Fibroblast of lung (primary cell): ENCODE results near the gene GNA12. TPM values are rescaled to one million over a fixed set of nuclear protein-coding genes. Genes with fewer than 3 reads are reported as not detected.

Experiments used
- DNase-seq, 2 donors: peaks; one replicate each; pipeline versions ENCODE4 v3.0.0 to v3.0.0-alpha.2; 2010; ENCODE audit warnings: low read depth in 2 of 2
- H2AFZ ChIP-seq: 2 replicates; pipeline ENCODE4 v1.5.1; 2012; ENCODE audit warnings: low read length, control low read depth, inconsistent platforms
- H3K27ac ChIP-seq: 2 replicates; pipeline ENCODE4 v1.5.1; 2011; ENCODE audit warnings: low read length, control low read depth; ENCODE audit not compliant: insufficient read depth
- H3K27me3 ChIP-seq: 2 replicates; pipeline ENCODE4 v1.5.1; 2011; ENCODE audit warnings: mild to moderate bottlenecking, low read length; ENCODE audit not compliant: control insufficient read depth, insufficient read depth
- H3K36me3 ChIP-seq: 2 replicates; pipeline ENCODE4 v1.5.1; 2011; ENCODE audit warnings: low read length; ENCODE audit not compliant: control insufficient read depth, insufficient read depth
- H3K4me1 ChIP-seq: 2 replicates; pipeline ENCODE4 v1.5.1; 2011; ENCODE audit warnings: low read length; ENCODE audit not compliant: control insufficient read depth, insufficient read depth; ENCODE audit errors: extremely low read depth
- H3K4me2 ChIP-seq: 2 replicates; pipeline ENCODE4 v1.5.1; 2011; ENCODE audit warnings: low read length, control low read depth; ENCODE audit not compliant: insufficient read depth; ENCODE audit errors: extremely low read depth
- H3K4me3 ChIP-seq, 4 experiments: fragments of 200-600 bp in 1 of 4; sonication (generic) in 1 of 4; replicated peaks in 1 of 4; 2 replicates each; pipeline ENCODE4 v1.5.1; 2011 to 2016; ENCODE audit warnings: low read length in 4 of 4, low read depth in 3 of 4, mild to moderate bottlenecking in 3 of 4, control low read depth in 2 of 4, inconsistent platforms in 1 of 4, mixed read lengths in 1 of 4; ENCODE audit not compliant: insufficient read depth in 1 of 4; ENCODE audit errors: control extremely low read depth in 1 of 4
- H3K79me2 ChIP-seq: 2 replicates; pipeline ENCODE4 v1.5.1; 2012; ENCODE audit warnings: mild to moderate bottlenecking, low read length, inconsistent platforms; ENCODE audit not compliant: control insufficient read depth, insufficient read depth
- H3K9ac ChIP-seq: 2 replicates; pipeline ENCODE4 v1.5.1; 2011; ENCODE audit warnings: mild to moderate bottlenecking, low read length, control low read depth; ENCODE audit not compliant: insufficient read depth
- H3K9me3 ChIP-seq: 2 replicates; pipeline ENCODE4 v1.5.1; 2012; ENCODE audit warnings: low read depth, low read length; ENCODE audit not compliant: control insufficient read depth, insufficient read depth
- H4K20me1 ChIP-seq: 2 replicates; pipeline ENCODE4 v1.5.1; 2011; ENCODE audit warnings: low read length; ENCODE audit not compliant: control insufficient read depth, insufficient read depth; ENCODE audit errors: extremely low read depth
- CTCF ChIP-seq, 2 donors: IDR thresholded peaks in 1 of 2; conservative IDR thresholded peaks in 1 of 2; 1 replicate in 1 of 2; 2 replicates in 1 of 2; pipeline ENCODE4 v1.5.1; 2011 to 2012; ENCODE audit warnings: low read length in 2 of 2, control low read depth in 1 of 2, inconsistent platforms in 1 of 2, low read depth in 1 of 2, mild to moderate bottlenecking in 1 of 2
- EZH2 ChIP-seq: IDR thresholded peaks from 2 replicates; pipeline ENCODE4 v1.5.1; 2012; ENCODE audit warnings: low read length, control low read depth, mild to moderate bottlenecking; ENCODE audit errors: missing control alignments
- polyA plus RNA-seq, 2 donors: library from polyadenylated mRNA; depleted of rRNA in 1 of 2; stranded (reverse) in 1 of 2; unstranded in 1 of 2; fragments of >200 nt; gene quantifications; 2 replicates each; pipeline ENCODE4 v1.2.1, GENCODE V29; 2011 to 2012; ENCODE audit warnings: missing spikeins in 1 of 2
- total RNA-seq: library from RNA; depleted of rRNA; stranded (reverse); fragments of >200 nt; gene quantifications from 2 replicates; pipeline ENCODE4 v1.2.1, GENCODE V29; 2014

The GNA12 gene
- total and polyA plus RNA-seq, 2 donors (not counting 1 experiment from before 2014, with no cell fraction given), result 36.2 to 137 TPM

GRCh38 chr7:2821842-2822507 lies 22.1 kb downstream of the GNA12 start:
- H3K9me3 ChIP-seq, result no peaks in the 10 kb centered on the region
- no peak for TF ChIP-seq EZH2
- TF ChIP-seq CTCF (conservative IDR thresholded peaks at IDR 0.05 in 1 of 2, IDR thresholded peaks at IDR 0.05 in 1 of 2; ENCODE audit: low read depth in 1 of 2, low read length in 2 of 2), result no peak
- no peak overlapping the region for H3K4me3 ChIP-seq
- no peaks in the 10 kb centered on the region for H3K27me3 ChIP-seq
- peak overlapping the region; percentile 90 for H3K27ac ChIP-seq
- H2AFZ ChIP-seq, result no peak overlapping the region
- H3K9ac ChIP-seq, result no peak overlapping the region
- no peaks in the 10 kb centered on the region for H3K36me3 ChIP-seq
- peaks cover 46% of the 10 kb centered on the region for H3K4me1 ChIP-seq
- H3K79me2 ChIP-seq, result peaks cover 72% of the 10 kb centered on the region
- peak overlapping the region; percentile 37 for H3K4me2 ChIP-seq
- DNase-seq, result peak; percentile 77 to 93
- H4K20me1 ChIP-seq, result no peaks in the 10 kb centered on the region

GRCh38 chr7:2821161-2821841 lies 22.8 kb downstream of the GNA12 start:
- peak; percentile 74 to 91 for DNase-seq
- Histone ChIP-seq H3K27ac (peak overlapping the region; percentile 90), H3K4me3 (no peak overlapping the region), H3K4me2 (no peak overlapping the region), H4K20me1 (no peaks in the 10 kb centered on the region), H3K9ac (no peak overlapping the region), H3K9me3 (no peaks in the 10 kb centered on the region), H2AFZ (no peak overlapping the region), H3K36me3 (no peaks in the 10 kb centered on the region), H3K4me1 (peaks cover 46% of the 10 kb centered on the region), H3K79me2 (peaks cover 72% of the 10 kb centered on the region), H3K27me3 (no peaks in the 10 kb centered on the region)
- TF ChIP-seq EZH2, result no peak
- peak in 1 of 2 donors; percentile 2 for TF ChIP-seq CTCF (conservative IDR thresholded peaks at IDR 0.05 in 1 of 2, IDR thresholded peaks at IDR 0.05 in 1 of 2; ENCODE audit: low read depth in 1 of 2, low read length in 2 of 2)

- H4K20me1 ChIP-seq, result no peaks in the 10 kb centered on the region
- no peak overlapping the region for H2AFZ ChIP-seq
- no peak overlapping the region for H3K9ac ChIP-seq
- no peaks in the 10 kb centered on the region for H3K9me3 ChIP-seq
- H3K4me3 ChIP-seq, result no peak overlapping the region
- no peaks in the 10 kb centered on the region for H3K27me3 ChIP-seq
- no peak overlapping the region for H3K4me2 ChIP-seq
- H3K4me1 ChIP-seq, result peaks cover 43% of the 10 kb centered on the region
- H3K27ac ChIP-seq, result peak overlapping the region; percentile 90
- DNase-seq, result peak; percentile 95 to 98
- no peaks in the 10 kb centered on the region for H3K36me3 ChIP-seq
- peaks cover 72% of the 10 kb centered on the region for H3K79me2 ChIP-seq
- TF ChIP-seq EZH2 (no peak), CTCF (conservative IDR thresholded peaks at IDR 0.05 in 1 of 2, IDR thresholded peaks at IDR 0.05 in 1 of 2; ENCODE audit: low read depth in 1 of 2, low read length in 2 of 2) (no peak)
Measured at GRCh38 chr7:2820508-2820934, 23.6 kb downstream of the GNA12 start.
